ENCODE results near the gene LARGE1.

LARGE1 gene

DNA sequence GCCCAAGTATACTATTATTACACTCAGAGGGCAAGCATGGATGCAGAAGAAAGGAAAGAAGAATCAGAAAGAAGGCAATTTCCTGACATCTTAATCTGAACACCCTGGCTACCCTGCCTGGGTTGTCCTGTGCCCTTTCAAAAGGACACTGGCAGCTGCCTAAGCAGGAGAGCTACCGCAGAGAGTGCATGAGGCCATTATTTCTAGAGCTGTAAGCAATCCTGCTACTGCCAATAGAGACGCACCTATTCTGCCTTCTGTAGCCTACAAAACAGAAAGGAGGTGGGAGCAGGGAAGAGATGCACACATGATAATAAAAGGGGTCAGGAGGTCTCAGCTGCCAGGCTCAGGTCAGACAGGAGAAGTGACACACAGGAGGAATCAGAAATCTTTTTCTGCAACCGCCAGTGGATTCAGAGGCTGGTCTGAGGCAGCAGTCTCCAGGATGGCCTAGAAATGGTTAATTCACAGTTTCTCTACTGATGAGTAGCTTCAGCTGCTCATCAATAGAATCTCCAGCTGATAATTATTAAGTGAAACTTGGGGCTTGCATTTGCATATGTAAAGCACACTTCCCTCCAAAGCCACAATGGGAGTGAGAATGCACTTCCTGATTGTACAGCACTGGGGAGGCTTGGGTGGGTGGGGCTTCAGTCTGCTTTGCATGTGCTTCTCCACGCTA lies 253.9 kb downstream of the LARGE1 start:
- TF ChIP-seq SIN3A (IDR thresholded peaks at IDR 0.05; ENCODE audit: borderline replicate concordance, insufficient read depth, low read length) (no peak), FOXP2 (optimal IDR thresholded peaks at IDR 0.05; ENCODE audit: borderline replicate concordance, extremely low read depth, extremely low read length, insufficient read depth) (no peak), TAF1 (IDR thresholded peaks at IDR 0.05; ENCODE audit: borderline replicate concordance, insufficient read depth, low read length) (no peak), POLR2AphosphoS5 (IDR thresholded peaks at IDR 0.05; ENCODE audit: low read depth, low read length) (no peak)
- TF ChIP-seq, protein P1, sequence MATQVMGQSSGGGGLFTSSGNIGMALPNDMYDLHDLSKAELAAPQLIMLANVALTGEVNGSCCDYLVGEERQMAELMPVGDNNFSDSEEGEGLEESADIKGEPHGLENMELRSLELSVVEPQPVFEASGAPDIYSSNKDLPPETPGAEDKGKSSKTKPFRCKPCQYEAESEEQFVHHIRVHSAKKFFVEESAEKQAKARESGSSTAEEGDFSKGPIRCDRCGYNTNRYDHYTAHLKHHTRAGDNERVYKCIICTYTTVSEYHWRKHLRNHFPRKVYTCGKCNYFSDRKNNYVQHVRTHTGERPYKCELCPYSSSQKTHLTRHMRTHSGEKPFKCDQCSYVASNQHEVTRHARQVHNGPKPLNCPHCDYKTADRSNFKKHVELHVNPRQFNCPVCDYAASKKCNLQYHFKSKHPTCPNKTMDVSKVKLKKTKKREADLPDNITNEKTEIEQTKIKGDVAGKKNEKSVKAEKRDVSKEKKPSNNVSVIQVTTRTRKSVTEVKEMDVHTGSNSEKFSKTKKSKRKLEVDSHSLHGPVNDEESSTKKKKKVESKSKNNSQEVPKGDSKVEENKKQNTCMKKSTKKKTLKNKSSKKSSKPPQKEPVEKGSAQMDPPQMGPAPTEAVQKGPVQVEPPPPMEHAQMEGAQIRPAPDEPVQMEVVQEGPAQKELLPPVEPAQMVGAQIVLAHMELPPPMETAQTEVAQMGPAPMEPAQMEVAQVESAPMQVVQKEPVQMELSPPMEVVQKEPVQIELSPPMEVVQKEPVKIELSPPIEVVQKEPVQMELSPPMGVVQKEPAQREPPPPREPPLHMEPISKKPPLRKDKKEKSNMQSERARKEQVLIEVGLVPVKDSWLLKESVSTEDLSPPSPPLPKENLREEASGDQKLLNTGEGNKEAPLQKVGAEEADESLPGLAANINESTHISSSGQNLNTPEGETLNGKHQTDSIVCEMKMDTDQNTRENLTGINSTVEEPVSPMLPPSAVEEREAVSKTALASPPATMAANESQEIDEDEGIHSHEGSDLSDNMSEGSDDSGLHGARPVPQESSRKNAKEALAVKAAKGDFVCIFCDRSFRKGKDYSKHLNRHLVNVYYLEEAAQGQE (IDR thresholded peaks at IDR 0.05; ENCODE audit: insufficient read depth in 1 of 2, low read depth in 2 of 2, low read length in 2 of 2) = no peak

DNA sequence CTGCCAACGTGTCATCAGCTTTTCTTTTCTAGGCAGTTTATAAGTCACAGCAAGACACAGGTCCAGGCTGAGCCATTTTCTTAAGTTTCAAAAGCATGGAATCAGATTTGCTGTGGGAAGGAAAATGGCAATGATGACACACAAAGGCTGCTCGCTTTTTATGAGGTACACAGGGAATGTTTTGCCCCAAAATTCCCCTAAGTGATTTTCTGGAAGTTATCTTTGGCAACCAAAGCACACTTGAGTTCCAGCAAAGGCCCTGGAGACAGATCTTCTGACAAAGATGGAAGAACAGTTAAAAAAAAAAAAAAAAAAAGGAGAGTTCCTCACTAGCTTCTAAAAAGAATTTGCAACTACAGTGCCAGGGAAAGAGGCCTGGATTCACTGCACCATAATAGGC lies 260.8 kb downstream of the LARGE1 start:
- TF ChIP-seq SIN3A (IDR thresholded peaks at IDR 0.05; ENCODE audit: borderline replicate concordance, insufficient read depth, low read length) = no peak
- TF ChIP-seq TAF1 (IDR thresholded peaks at IDR 0.05; ENCODE audit: borderline replicate concordance, insufficient read depth, low read length) = no peak

- TF ChIP-seq FOXP2 (optimal IDR thresholded peaks at IDR 0.05; ENCODE audit: borderline replicate concordance, extremely low read depth, extremely low read length, insufficient read depth) (no peak), POLR2AphosphoS5 (IDR thresholded peaks at IDR 0.05; ENCODE audit: low read depth, low read length) (no peak), SIN3A (IDR thresholded peaks at IDR 0.05; ENCODE audit: borderline replicate concordance, insufficient read depth, low read length) (no peak), TAF1 (IDR thresholded peaks at IDR 0.05; ENCODE audit: borderline replicate concordance, insufficient read depth, low read length) (no peak)
- TF ChIP-seq, protein P1 (IDR thresholded peaks at IDR 0.05; ENCODE audit: insufficient read depth in 1 of 2, low read depth in 2 of 2, low read length in 2 of 2) = no peak
Observed at GRCh38 chr22:33658775-33659174, 261.5 kb downstream of the LARGE1 start.

DNA sequence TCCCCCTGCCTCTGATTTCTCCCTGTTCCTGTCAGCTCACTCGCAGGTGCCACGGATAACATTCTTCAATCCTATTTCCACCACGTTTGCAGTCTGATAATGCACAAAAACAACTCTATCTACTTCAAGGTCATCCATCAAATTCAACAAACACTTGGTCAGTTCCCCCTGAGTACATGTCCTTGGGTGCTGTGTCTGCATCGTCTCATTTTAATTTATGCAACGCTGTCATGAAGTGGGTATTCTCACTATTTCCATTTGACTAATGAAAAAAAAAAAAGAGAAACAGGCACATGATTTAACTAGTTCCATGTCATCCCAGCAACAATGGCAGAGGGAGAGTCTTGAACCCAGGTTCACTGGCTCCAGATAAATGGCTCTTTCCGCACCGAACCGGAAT lies 262.6 kb downstream of the LARGE1 start:
- TF ChIP-seq SIN3A (IDR thresholded peaks at IDR 0.05; ENCODE audit: borderline replicate concordance, insufficient read depth, low read length) (no peak), POLR2AphosphoS5 (IDR thresholded peaks at IDR 0.05; ENCODE audit: low read depth, low read length) (no peak), TAF1 (IDR thresholded peaks at IDR 0.05; ENCODE audit: borderline replicate concordance, insufficient read depth, low read length) (no peak), FOXP2 (optimal IDR thresholded peaks at IDR 0.05; ENCODE audit: borderline replicate concordance, extremely low read depth, extremely low read length, insufficient read depth) (no peak)
- TF ChIP-seq, protein P1 (IDR thresholded peaks at IDR 0.05; ENCODE audit: insufficient read depth in 1 of 2, low read depth in 2 of 2, low read length in 2 of 2) = no peak

DNA sequence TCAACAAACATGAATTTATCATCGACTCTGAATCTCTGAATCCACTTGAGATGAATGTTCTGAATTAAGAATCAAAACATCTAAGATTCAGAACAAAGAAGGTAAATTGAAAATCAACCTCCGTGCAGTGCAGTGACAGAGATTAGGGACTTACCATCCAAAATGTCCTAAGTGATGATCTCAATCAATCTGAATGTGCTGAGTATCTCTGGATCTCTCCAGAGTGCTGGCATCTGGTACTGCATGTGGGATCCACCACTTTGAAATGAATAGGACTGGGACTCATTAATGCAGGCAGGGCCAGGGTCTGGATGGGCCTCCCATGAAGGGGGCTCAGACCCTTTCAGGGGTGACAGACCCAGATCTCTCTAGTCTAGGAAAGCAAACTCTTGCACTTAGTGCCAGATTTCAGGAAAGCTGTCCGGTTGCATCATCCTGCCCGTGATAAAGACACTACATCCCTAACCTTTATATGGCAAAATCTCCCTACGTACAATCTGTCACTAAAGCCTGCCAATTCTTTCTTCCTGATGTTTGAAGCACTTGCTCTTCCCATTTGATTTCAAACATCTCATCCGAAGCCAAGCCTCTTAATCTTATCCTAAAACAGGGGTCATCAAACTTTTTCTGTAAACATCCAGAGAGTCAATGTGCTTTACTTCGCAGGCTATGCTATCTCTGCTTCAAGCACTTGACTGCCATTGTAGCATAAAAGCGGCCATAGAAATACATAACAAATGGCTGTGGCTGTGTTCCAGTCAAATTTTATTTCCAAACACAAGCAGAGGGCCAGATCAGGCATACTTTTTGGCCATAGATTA lies 263.3 kb downstream of the LARGE1 start:
- TF ChIP-seq SIN3A (IDR thresholded peaks at IDR 0.05; ENCODE audit: borderline replicate concordance, insufficient read depth, low read length) (no peak), FOXP2 (optimal IDR thresholded peaks at IDR 0.05; ENCODE audit: borderline replicate concordance, extremely low read depth, extremely low read length, insufficient read depth) (no peak), TAF1 (IDR thresholded peaks at IDR 0.05; ENCODE audit: borderline replicate concordance, insufficient read depth, low read length) (no peak), POLR2AphosphoS5 (IDR thresholded peaks at IDR 0.05; ENCODE audit: low read depth, low read length) (no peak)
- TF ChIP-seq, protein P1 (IDR thresholded peaks at IDR 0.05; ENCODE audit: insufficient read depth in 1 of 2, low read depth in 2 of 2, low read length in 2 of 2) = no peak
